ENCODE results near the gene DIAPH1. TPM values are rescaled to one million over a fixed set of nuclear protein-coding genes. Genes with fewer than 3 reads are reported as not detected.

The DIAPH1 gene
- total RNA-seq, 3 donors from 2014 or later = 53.3 to 87.7 (median 82.7) TPM

GRCh38 chr5:141477815-141478214 lies 141.0 kb downstream of the DIAPH1 start:
- Histone ChIP-seq H3K36me3 (ENCODE audit: low read depth) (no peaks in the 10 kb centered on the region), H3K9me3 (no peaks in the 10 kb centered on the region), H3K4me3 (no peak overlapping the region), H3K4me1 (ENCODE audit: low read depth) (peaks cover 10% of the 10 kb centered on the region)
- intact Hi-C loops (cut with DNase I, micrococcal nuclease) = no loop called here
- ATAC-seq (no peak), DNase-seq (no peak)
- no peak for TF ChIP-seq CTCF (IDR thresholded peaks at IDR 0.05)

DNA sequence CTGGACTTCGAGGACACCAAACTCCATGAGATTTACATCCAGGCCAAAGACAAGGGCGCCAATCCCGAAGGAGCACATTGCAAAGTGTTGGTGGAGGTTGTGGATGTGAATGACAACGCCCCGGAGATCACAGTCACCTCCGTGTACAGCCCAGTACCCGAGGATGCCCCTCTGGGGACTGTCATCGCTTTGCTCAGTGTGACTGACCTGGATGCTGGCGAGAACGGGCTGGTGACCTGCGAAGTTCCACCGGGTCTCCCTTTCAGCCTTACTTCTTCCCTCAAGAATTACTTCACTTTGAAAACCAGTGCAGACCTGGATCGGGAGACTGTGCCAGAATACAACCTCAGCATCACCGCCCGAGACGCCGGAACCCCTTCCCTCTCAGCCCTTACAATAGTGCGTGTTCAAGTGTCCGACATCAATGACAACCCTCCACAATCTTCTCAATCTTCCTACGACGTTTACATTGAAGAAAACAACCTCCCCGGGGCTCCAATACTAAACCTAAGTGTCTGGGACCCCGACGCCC lies 141.7 kb downstream of the DIAPH1 start:
- Histone ChIP-seq H3K4me1 (ENCODE audit: low read depth) (peaks cover 10% of the 10 kb centered on the region), H3K4me3 (no peak overlapping the region), H3K36me3 (ENCODE audit: low read depth) (no peaks in the 10 kb centered on the region), H3K9me3 (no peaks in the 10 kb centered on the region)
- no peak for ATAC-seq
- DNase-seq = no peak
- intact Hi-C loops (cut with DNase I, micrococcal nuclease) = no loop called here
- no peak for TF ChIP-seq CTCF (IDR thresholded peaks at IDR 0.05)

- no peaks in the 10 kb centered on the region for H3K36me3 ChIP-seq (ENCODE audit: low read depth)
- ATAC-seq = peak; percentile 66
- intact Hi-C loops (cut with DNase I, micrococcal nuclease) = no loop called here
Measured at GRCh38 chr5:141476132-141476911, 142.5 kb downstream of the DIAPH1 start.

GRCh38 chr5:141475625-141476131 lies 143.1 kb downstream of the DIAPH1 start, which contains the start of gene PCDHGC3:
PCDHGC3 (plus strand) TSS chr5:141475966; CDS start chr5:141476117, 151 bp downstream.
- peak; percentile 85 to 91 (median 90) for DNase-seq
- peaks cover 10% of the 10 kb centered on the region for H3K4me1 ChIP-seq (ENCODE audit: low read depth)
- intact Hi-C loops (cut with DNase I, micrococcal nuclease) = no loop called here
- ATAC-seq = peak; percentile 97
- H3K9me3 ChIP-seq = no peaks in the 10 kb centered on the region
- peak within 1 kb of the TSS; percentile 28 for H3K4me3 ChIP-seq
- no peak for TF ChIP-seq CTCF (IDR thresholded peaks at IDR 0.05)
- no peaks in the 10 kb centered on the region for H3K36me3 ChIP-seq (ENCODE audit: low read depth)

More at GRCh38 chr5:141476132-141476911, 142.5 kb downstream of the DIAPH1 start:
- Histone ChIP-seq H3K4me1 (ENCODE audit: low read depth) (peaks cover 10% of the 10 kb centered on the region), H3K9me3 (no peaks in the 10 kb centered on the region), H3K4me3 (peak overlapping the region; percentile 28)
- DNase-seq = peak; percentile 65 to 80 (median 72)
- TF ChIP-seq CTCF (IDR thresholded peaks at IDR 0.05) = no peak

DNA sequence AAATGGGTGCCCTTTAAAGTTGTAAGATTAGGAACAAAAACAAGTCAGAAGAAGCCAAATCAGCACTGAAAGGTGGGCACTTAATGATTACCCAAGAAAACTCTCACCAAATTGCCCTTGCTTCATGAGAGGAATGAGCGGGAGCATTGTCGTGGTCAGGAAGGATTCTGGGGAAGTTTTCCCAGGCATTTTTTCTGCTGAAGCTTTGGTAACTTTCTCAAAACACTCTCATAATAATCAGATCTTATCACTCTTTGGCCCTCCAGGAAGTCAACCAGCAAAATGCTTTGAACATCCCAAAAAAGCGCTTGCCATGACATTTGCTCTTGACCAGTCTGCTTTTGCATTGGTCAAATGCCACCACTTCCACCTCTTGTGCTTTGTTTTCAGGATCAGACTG lies 153.4 kb downstream of the DIAPH1 start:
- TF ChIP-seq CTCF (IDR thresholded peaks at IDR 0.05) = no peak
- no peak for DNase-seq
- intact Hi-C loops (cut with DNase I, micrococcal nuclease) = no loop called here
- no peaks in the 10 kb centered on the region for H3K9me3 ChIP-seq
- no peak overlapping the region for H3K4me3 ChIP-seq
- no peaks in the 10 kb centered on the region for H3K4me1 ChIP-seq (ENCODE audit: low read depth)
- no peak for ATAC-seq
- H3K36me3 ChIP-seq (ENCODE audit: low read depth) = no peaks in the 10 kb centered on the region

Other genes with a start within 250 kb of the DIAPH1 start
- gene PCDHGB3, start 248.8 kb downstream of the DIAPH1 start, total RNA-seq = 1 to 10 TPM; 2.0 to 6.3 (median 2.0) TPM
- gene PCDHGA6, start 245.1 kb downstream of the DIAPH1 start, total RNA-seq = 1 to 10 TPM; 1.6 to 6.7 (median 1.9) TPM
- gene PCDHGA7, start 236.3 kb downstream of the DIAPH1 start, total RNA-seq = 1 to 10 TPM; 1.0 to 5.6 (median 1.7) TPM
- 1 to 10 TPM in 2 of 3 donors, under 1 TPM in 1; 0.65 to 5.3 (median 1.2) TPM for gene PCDHGB4, start 231.3 kb downstream of the DIAPH1 start, total RNA-seq
- gene PCDHGA8, start 226.4 kb downstream of the DIAPH1 start, total RNA-seq = 1 to 10 TPM in 1 of 3 donors, under 1 TPM in 2; 0.78 to 3.8 (median 0.87) TPM
- 1 to 10 TPM; 3.1 to 9.8 (median 5.6) TPM for gene PCDHGB5, start 221.1 kb downstream of the DIAPH1 start, total RNA-seq
- gene PCDHGA9, start 216.2 kb downstream of the DIAPH1 start, total RNA-seq = 1 to 10 TPM; 2.6 to 6.7 (median 3.2) TPM
- 1 to 10 TPM; 2.3 to 8.5 (median 2.8) TPM for gene PCDHGB6, start 211.0 kb downstream of the DIAPH1 start, total RNA-seq
- 1 to 10 TPM; 3.5 to 6.1 (median 4.7) TPM for gene PCDHGA10, start 206.0 kb downstream of the DIAPH1 start, total RNA-seq
- 10 to 100 TPM in 1 of 3 donors, 1 to 10 TPM in 2; 4.2 to 17.9 (median 4.5) TPM for gene PCDHGB7, start 201.3 kb downstream of the DIAPH1 start, total RNA-seq
- 1 to 10 TPM; 1.8 to 5.6 (median 2.6) TPM for gene PCDHGA11, start 197.9 kb downstream of the DIAPH1 start, total RNA-seq
- gene PCDHGA12, start 188.5 kb downstream of the DIAPH1 start, total RNA-seq = 1 to 10 TPM; 2.6 to 5.5 (median 3.0) TPM
- gene PCDHGC3, start 143.0 kb downstream of the DIAPH1 start, total RNA-seq = 10 to 100 TPM; 12.1 to 50.5 (median 24.5) TPM
- gene PCDHGC4, start 134.0 kb downstream of the DIAPH1 start, total RNA-seq = 1 to 10 TPM in 2 of 3 donors, under 1 TPM in 1; 0.75 to 2.6 (median 1.6) TPM
- 1 to 10 TPM in 1 of 3 donors, under 1 TPM in 2; 0.61 to 2.6 (median 0.89) TPM for gene PCDHGC5, start 129.9 kb downstream of the DIAPH1 start, total RNA-seq
- 10 to 100 TPM; 45.1 to 47.0 (median 45.8) TPM for gene HDAC3, start 17.8 kb upstream of the DIAPH1 start, total RNA-seq
- gene RELL2, start 18.0 kb upstream of the DIAPH1 start, total RNA-seq = 1 to 10 TPM; 2.3 to 3.9 (median 3.3) TPM
- gene FCHSD1, start 32.4 kb upstream of the DIAPH1 start, total RNA-seq = 10 to 100 TPM; 16.3 to 23.3 (median 17.6) TPM
- gene ARAP3, start 63.2 kb upstream of the DIAPH1 start, total RNA-seq = 10 to 100 TPM in 1 of 3 donors, 1 to 10 TPM in 2; 5.7 to 10.9 (median 8.0) TPM